Neural cell (in vitro differentiated cells): ENCODE data around the gene FAM193B. TPM values are rescaled to one million over a fixed set of nuclear protein-coding genes. Genes with fewer than 3 reads are reported as not detected.

Source experiments
- H2AFZ ChIP-seq: fragments of 200-600, 300-800 bp; sonication (generic), shearing (Covaris generic); 2 replicates; pipeline ENCODE4 v1.6.0; 2014; ENCODE audit warnings: low read depth, mild to moderate bottlenecking, antibody characterized with exemption, low read length, moderate library complexity
- H3F3A ChIP-seq: fragments of 200-600 bp; shearing (Covaris generic); 2 replicates; pipeline ENCODE4 v1.6.1; 2016; ENCODE audit warnings: mild to moderate bottlenecking, moderate library complexity, mixed read lengths, antibody characterized with exemption, low read length; ENCODE audit not compliant: insufficient read depth, poor library complexity, severe bottlenecking
- H3K27ac ChIP-seq: fragments of 200-600, 300-800 bp; sonication (generic), shearing (Covaris generic); 2 replicates; pipeline ENCODE4 v1.5.1; 2014; ENCODE audit warnings: mild to moderate bottlenecking, low read length, moderate library complexity
- H3K27me3 ChIP-seq: fragments of 300-800, 200-600 bp; sonication (generic), shearing (Covaris generic); 2 replicates; pipeline ENCODE4 v1.6.0; 2014; ENCODE audit warnings: mild to moderate bottlenecking, low read depth, low read length, moderate library complexity; ENCODE audit not compliant: insufficient read depth
- H3K36me3 ChIP-seq: fragments of 300-800, 200-600 bp; sonication (generic), shearing (Covaris generic); 2 replicates; pipeline ENCODE4 v1.5.1; 2014; ENCODE audit warnings: mild to moderate bottlenecking, antibody characterized with exemption, low read length, moderate library complexity; ENCODE audit not compliant: insufficient read depth
- H3K4me2 ChIP-seq: fragments of 300-800, 200-600 bp; sonication (generic), shearing (Covaris generic); 2 replicates; pipeline ENCODE4 v1.6.0; 2014; ENCODE audit warnings: mild to moderate bottlenecking, low read length
- H3K4me3 ChIP-seq: fragments of 300-800, 200-600 bp; sonication (generic), shearing (Covaris generic); 2 replicates; pipeline ENCODE4 v1.5.1; 2014; ENCODE audit warnings: mild to moderate bottlenecking, low read length, moderate library complexity
- H3K79me2 ChIP-seq: fragments of 200-600 bp; shearing (Covaris generic); replicated peaks from 2 replicates; pipeline ENCODE4 v1.6.0; 2014; ENCODE audit warnings: mild to moderate bottlenecking, low read length, moderate library complexity; ENCODE audit not compliant: insufficient read depth
- H3K9ac ChIP-seq: fragments of 300-800, 200-600 bp; sonication (generic), shearing (Covaris generic); 2 replicates; pipeline ENCODE4 v1.6.1; 2016; ENCODE audit warnings: mild to moderate bottlenecking, low read length, mixed read lengths
- H3K9me2 ChIP-seq: fragments of 200-600 bp; shearing (Covaris generic); 2 replicates; pipeline ENCODE4 v1.6.1; 2016; ENCODE audit warnings: mild to moderate bottlenecking, low read length, mixed read lengths; ENCODE audit not compliant: insufficient read depth
- H3K9me3 ChIP-seq: fragments of 200-600, 300-800 bp; sonication (generic), shearing (Covaris generic); 2 replicates; pipeline ENCODE4 v1.6.1; 2016; ENCODE audit warnings: mild to moderate bottlenecking, mixed run types, low read length, moderate library complexity, mixed read lengths
- H4K20me1 ChIP-seq: fragments of 200-600 bp; shearing (Covaris generic); 2 replicates; pipeline ENCODE4 v1.6.1; 2016; ENCODE audit warnings: mild to moderate bottlenecking, mixed run types; ENCODE audit not compliant: insufficient read depth
- EP300 ChIP-seq: fragments of 450-650 bp; conservative IDR thresholded peaks from 2 replicates; pipeline ENCODE4 v1.6.1; 2014; ENCODE audit warnings: antibody characterized with exemption, mild to moderate bottlenecking, moderate library complexity; ENCODE audit not compliant: poor library complexity, severe bottlenecking
- EZH2 ChIP-seq: fragments of 200-600, 300-800 bp; shearing (Covaris generic), sonication (generic); IDR thresholded peaks from 2 replicates; pipeline ENCODE4 v1.6.1; 2014; ENCODE audit warnings: antibody characterized with exemption, low read length, borderline replicate concordance, mild to moderate bottlenecking; ENCODE audit not compliant: insufficient read depth, poor library complexity, severe bottlenecking
- MXI1 ChIP-seq: fragments of 450-650 bp; conservative IDR thresholded peaks from 2 replicates; pipeline ENCODE4 v1.6.1; 2014; ENCODE audit warnings: antibody characterized with exemption, mild to moderate bottlenecking; ENCODE audit not compliant: poor library complexity, severe bottlenecking
- POLR2AphosphoS5 ChIP-seq: IDR thresholded peaks from 2 replicates; pipeline ENCODE4 v1.6.1; 2012
- RAD21 ChIP-seq: fragments of 450-650 bp; conservative IDR thresholded peaks from 2 replicates; pipeline ENCODE4 v1.6.1; 2014; ENCODE audit warnings: antibody characterized with exemption, mild to moderate bottlenecking, moderate library complexity
- REST ChIP-seq: IDR thresholded peaks from 2 replicates; pipeline ENCODE4 v1.6.1; 2012; ENCODE audit warnings: borderline replicate concordance
- SMC3 ChIP-seq: fragments of 450-650 bp; conservative IDR thresholded peaks from 2 replicates; pipeline ENCODE4 v1.6.1; 2014; ENCODE audit warnings: antibody characterized with exemption, mild to moderate bottlenecking, moderate library complexity; ENCODE audit not compliant: poor library complexity
- TAF1 ChIP-seq: IDR thresholded peaks from 2 replicates; pipeline ENCODE4 v1.6.1; 2012; ENCODE audit warnings: low read depth
- polyA plus RNA-seq: library from polyadenylated mRNA; depleted of rRNA; stranded (reverse); fragments of >200 nt; gene quantifications from 2 replicates; pipeline ENCODE4 v1.2.3, GENCODE V29; 2014
- TF ChIP-seq, protein P1 (sequence below): fragments of 450-650 bp; IDR thresholded peaks from 2 replicates; pipeline ENCODE4 v1.5.1; 2014; ENCODE audit warnings: antibody characterized with exemption, mild to moderate bottlenecking, moderate library complexity; ENCODE audit not compliant: poor library complexity, severe bottlenecking

The FAM193B gene
- polyA plus RNA-seq, 1 donor from 2014 or later = 79.2 TPM

DNA sequence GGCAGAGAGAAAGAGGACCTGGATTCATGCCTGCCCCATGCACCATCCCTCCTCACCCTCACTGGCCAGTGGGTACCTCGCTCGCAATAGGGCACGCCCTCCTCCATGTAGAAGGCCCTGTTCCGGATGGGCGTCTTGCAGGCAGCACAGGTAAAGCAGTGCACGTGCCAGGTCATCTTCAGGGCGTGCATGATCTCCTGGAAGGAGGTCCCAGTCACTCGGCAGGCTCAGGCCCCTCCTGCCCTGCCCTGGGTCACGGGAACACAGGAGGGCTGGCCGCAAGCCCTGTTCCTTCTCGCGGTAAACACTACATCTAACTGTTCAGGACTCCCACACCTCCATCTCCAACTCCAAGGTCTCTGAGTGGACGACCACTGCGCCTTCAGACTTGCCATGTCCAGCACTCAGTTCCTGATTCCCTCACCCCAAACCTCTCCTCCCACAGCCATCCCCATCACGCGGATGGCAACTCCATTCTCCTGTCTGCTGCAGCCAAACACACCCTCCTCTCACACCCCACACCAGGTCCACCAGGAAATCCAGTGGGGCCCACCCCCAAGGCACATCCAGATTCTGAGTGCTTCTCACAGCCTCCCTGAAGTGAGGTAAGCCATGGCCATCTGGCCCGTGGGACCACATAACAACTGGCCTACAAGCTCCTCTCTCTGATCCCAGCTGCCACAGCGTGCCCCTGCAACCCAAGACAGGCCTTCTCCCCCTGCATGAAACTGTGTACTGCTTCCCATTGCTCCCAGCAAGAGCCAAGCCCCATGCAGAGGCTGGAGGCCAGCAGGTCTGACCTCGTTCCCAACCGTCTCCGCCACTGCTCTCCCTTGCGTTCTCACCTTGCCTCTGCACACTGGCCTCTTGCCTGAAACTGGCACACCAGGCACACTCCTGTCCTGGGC lies 70.1 kb downstream of the FAM193B start:
- no peak overlapping the region for H3K9ac ChIP-seq
- no peaks in the 10 kb centered on the region for H3K9me3 ChIP-seq
- no peak overlapping the region for H3K27ac ChIP-seq
- H3K27me3 ChIP-seq = no peaks in the 10 kb centered on the region
- no peaks in the 10 kb centered on the region for H3K9me2 ChIP-seq
- no peaks in the 10 kb centered on the region for H3K36me3 ChIP-seq
- H3K4me2 ChIP-seq = no peak overlapping the region
- H3K4me3 ChIP-seq = no peak overlapping the region
- no peaks in the 10 kb centered on the region for H4K20me1 ChIP-seq
- no peak overlapping the region for H2AFZ ChIP-seq
- H3F3A ChIP-seq = no peaks in the 10 kb centered on the region
- TF ChIP-seq MXI1 (no peak), SMC3 (no peak), RAD21 (no peak), TAF1 (no peak), EZH2 (no peak), POLR2AphosphoS5 (no peak), REST (no peak), EP300 (no peak)
- TF ChIP-seq, protein P1, sequence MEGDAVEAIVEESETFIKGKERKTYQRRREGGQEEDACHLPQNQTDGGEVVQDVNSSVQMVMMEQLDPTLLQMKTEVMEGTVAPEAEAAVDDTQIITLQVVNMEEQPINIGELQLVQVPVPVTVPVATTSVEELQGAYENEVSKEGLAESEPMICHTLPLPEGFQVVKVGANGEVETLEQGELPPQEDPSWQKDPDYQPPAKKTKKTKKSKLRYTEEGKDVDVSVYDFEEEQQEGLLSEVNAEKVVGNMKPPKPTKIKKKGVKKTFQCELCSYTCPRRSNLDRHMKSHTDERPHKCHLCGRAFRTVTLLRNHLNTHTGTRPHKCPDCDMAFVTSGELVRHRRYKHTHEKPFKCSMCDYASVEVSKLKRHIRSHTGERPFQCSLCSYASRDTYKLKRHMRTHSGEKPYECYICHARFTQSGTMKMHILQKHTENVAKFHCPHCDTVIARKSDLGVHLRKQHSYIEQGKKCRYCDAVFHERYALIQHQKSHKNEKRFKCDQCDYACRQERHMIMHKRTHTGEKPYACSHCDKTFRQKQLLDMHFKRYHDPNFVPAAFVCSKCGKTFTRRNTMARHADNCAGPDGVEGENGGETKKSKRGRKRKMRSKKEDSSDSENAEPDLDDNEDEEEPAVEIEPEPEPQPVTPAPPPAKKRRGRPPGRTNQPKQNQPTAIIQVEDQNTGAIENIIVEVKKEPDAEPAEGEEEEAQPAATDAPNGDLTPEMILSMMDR = no peak
- no peaks in the 10 kb centered on the region for H3K79me2 ChIP-seq

GRCh38 chr5:177483042-177483441 lies 71.3 kb downstream of the FAM193B start:
- no peaks in the 10 kb centered on the region for H3K36me3 ChIP-seq
- H3K9ac ChIP-seq = no peak overlapping the region
- no peaks in the 10 kb centered on the region for H4K20me1 ChIP-seq

More at GRCh38 chr5:177483042-177483441, 71.3 kb downstream of the FAM193B start:
- no peak overlapping the region for H2AFZ ChIP-seq
- no peaks in the 10 kb centered on the region for H3K9me3 ChIP-seq
- no peak overlapping the region for H3K4me3 ChIP-seq
- no peaks in the 10 kb centered on the region for H3K27me3 ChIP-seq
- H3K9me2 ChIP-seq = no peaks in the 10 kb centered on the region
- H3K4me2 ChIP-seq = no peak overlapping the region
- no peaks in the 10 kb centered on the region for H3K79me2 ChIP-seq
- no peak for TF ChIP-seq REST
- TF ChIP-seq POLR2AphosphoS5 = no peak
- no peak for TF ChIP-seq EP300
- TF ChIP-seq, protein P1 = no peak
- no peak for TF ChIP-seq RAD21
- TF ChIP-seq TAF1 = no peak
- no peak for TF ChIP-seq EZH2
- TF ChIP-seq SMC3 = no peak
- H3K27ac ChIP-seq = no peak overlapping the region
- H3F3A ChIP-seq = no peaks in the 10 kb centered on the region
